Type B pancreatic cell (in vitro differentiated cells): ENCODE measurements around the gene SLC43A2. TPM values are rescaled to one million over a fixed set of nuclear protein-coding genes. Genes with fewer than 3 reads are reported as not detected.

ENCODE experiments used
- DNase-seq: peaks from one replicate; pipeline ENCODE4 v3.0.0; 2021; ENCODE audit warnings: mixed read lengths; ENCODE audit not compliant: unreplicated experiment; ENCODE audit errors: extremely low spot score
- H3K27ac Mint-ChIP-seq: 2 replicates; pipeline ENCODE4 v1.8.0; 2021; ENCODE audit warnings: mild to moderate bottlenecking, mixed read lengths
- H3K27me3 Mint-ChIP-seq: 2 replicates; pipeline ENCODE4 v1.8.0; 2021; ENCODE audit warnings: mixed read lengths
- H3K36me3 Mint-ChIP-seq: 2 replicates; pipeline ENCODE4 v1.8.0; 2021; ENCODE audit warnings: mixed read lengths
- H3K4me1 Mint-ChIP-seq: one replicate; pipeline ENCODE4 v1.8.0; 2021; ENCODE audit warnings: mixed read lengths; ENCODE audit not compliant: unreplicated experiment
- H3K4me3 Mint-ChIP-seq: 2 replicates; pipeline ENCODE4 v1.8.0; 2021; ENCODE audit warnings: mild to moderate bottlenecking, mixed read lengths
- H3K9me3 Mint-ChIP-seq: 2 replicates; pipeline ENCODE4 v1.8.0; 2021; ENCODE audit warnings: mixed read lengths
- total RNA-seq: library from RNA; stranded (reverse); gene quantifications from 2 replicates; pipeline ENCODE4 v1.2.1, GENCODE V29; 2021; ENCODE audit warnings: low replicate concordance
- TF ChIP-seq, protein P1 (sequence below): fragments of 200-600 bp; sonication (generic); conservative IDR thresholded peaks from 2 replicates; pipeline ENCODE4 v1.5.0; 2021; ENCODE audit warnings: antibody characterized with exemption, mild to moderate bottlenecking

The SLC43A2 gene
- total RNA-seq, 1 donor from 2014 or later, result 23.5 TPM

GRCh38 chr17:1555651-1556471, 72.8 kb downstream of the SLC43A2 start:
- H3K36me3 Mint-ChIP-seq, result peaks cover 7% of the 10 kb centered on the region
- no peak for DNase-seq
- TF ChIP-seq, protein P1, sequence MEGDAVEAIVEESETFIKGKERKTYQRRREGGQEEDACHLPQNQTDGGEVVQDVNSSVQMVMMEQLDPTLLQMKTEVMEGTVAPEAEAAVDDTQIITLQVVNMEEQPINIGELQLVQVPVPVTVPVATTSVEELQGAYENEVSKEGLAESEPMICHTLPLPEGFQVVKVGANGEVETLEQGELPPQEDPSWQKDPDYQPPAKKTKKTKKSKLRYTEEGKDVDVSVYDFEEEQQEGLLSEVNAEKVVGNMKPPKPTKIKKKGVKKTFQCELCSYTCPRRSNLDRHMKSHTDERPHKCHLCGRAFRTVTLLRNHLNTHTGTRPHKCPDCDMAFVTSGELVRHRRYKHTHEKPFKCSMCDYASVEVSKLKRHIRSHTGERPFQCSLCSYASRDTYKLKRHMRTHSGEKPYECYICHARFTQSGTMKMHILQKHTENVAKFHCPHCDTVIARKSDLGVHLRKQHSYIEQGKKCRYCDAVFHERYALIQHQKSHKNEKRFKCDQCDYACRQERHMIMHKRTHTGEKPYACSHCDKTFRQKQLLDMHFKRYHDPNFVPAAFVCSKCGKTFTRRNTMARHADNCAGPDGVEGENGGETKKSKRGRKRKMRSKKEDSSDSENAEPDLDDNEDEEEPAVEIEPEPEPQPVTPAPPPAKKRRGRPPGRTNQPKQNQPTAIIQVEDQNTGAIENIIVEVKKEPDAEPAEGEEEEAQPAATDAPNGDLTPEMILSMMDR, result no peak
- H3K4me1 Mint-ChIP-seq, result peaks cover 28% of the 10 kb centered on the region
- H3K27me3 Mint-ChIP-seq, result no peaks in the 10 kb centered on the region
- peak overlapping the region; percentile 26 for H3K27ac Mint-ChIP-seq
- H3K9me3 Mint-ChIP-seq, result no peaks in the 10 kb centered on the region
- no peak overlapping the region for H3K4me3 Mint-ChIP-seq

DNA sequence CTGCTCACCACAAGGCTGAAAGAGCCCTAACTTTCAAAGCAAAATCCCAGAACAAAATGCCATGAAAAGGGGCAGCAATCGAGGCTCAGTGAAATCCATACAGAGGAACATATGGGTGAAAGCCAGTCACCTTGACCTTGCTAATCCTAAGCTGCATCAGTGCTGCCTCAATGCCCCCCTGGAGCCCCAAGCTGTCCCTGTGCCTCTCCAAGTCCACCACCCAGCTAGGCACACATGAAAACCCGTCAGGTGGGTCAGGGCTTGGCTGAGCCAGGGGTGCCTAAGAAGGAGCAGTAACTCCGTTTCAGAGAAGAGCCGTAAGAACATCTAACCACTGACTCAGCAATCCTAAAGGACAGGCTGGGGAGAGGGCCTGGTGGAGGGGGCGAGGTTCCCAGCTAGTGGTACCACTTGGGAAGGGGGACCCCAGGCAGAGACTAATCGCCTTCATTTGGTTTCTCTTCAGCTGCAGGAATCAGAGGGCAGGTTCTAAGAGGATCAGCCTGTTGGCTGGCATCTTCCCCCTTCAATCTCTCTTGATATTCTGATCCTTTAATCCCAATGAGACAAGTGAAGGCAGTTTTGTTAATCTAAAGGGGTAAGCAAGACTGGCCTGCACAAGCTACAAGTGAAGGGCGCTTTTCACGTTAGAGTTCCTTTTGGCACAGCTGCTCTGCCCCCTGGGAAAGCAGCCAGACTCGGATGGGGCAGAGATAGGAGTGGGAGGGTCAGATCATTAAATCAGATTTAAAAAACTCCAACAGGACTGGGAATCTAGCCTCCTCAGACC, 73.7 kb downstream of the SLC43A2 start:
- no peak for DNase-seq

GRCh38 chr17:1553354-1554266, 75.0 kb downstream of the SLC43A2 start:
- H3K4me1 Mint-ChIP-seq, result peaks cover 17% of the 10 kb centered on the region
- peaks cover 16% of the 10 kb centered on the region for H3K36me3 Mint-ChIP-seq
- no peak for DNase-seq
- H3K27me3 Mint-ChIP-seq, result no peaks in the 10 kb centered on the region
- no peaks in the 10 kb centered on the region for H3K9me3 Mint-ChIP-seq
- peak overlapping the region; percentile 31 for H3K27ac Mint-ChIP-seq
- no peak overlapping the region for H3K4me3 Mint-ChIP-seq
- TF ChIP-seq, protein P1, result no peak

More for the DNA sequence above, 73.7 kb downstream of the SLC43A2 start:
- no peaks in the 10 kb centered on the region for H3K27me3 Mint-ChIP-seq
- no peak overlapping the region for H3K4me3 Mint-ChIP-seq
- H3K27ac Mint-ChIP-seq, result peak overlapping the region; percentile 69
- peaks cover 14% of the 10 kb centered on the region for H3K36me3 Mint-ChIP-seq
- H3K9me3 Mint-ChIP-seq, result no peaks in the 10 kb centered on the region
- TF ChIP-seq, protein P1, result no peak
- H3K4me1 Mint-ChIP-seq, result peaks cover 22% of the 10 kb centered on the region

DNA sequence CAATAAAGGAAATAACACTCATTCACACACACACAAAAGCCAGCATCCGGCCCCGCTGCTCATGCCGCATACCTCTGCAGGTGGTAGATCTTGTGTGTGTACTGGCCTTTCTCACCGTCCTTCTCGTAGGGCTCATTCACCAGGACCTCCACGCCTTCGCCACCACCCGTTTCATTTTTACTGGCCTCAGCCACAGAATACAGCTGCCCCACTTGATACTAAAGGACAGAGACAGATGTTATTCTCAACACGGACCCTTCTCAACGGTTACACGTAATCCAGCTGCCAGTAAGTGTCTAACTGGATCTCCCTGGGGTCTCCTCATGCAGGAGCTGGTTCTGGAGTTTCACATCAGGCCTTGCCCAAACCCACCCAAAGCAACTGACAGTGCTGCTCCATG, 75.7 kb downstream of the SLC43A2 start:
- H3K9me3 Mint-ChIP-seq, result no peaks in the 10 kb centered on the region
- peaks cover 16% of the 10 kb centered on the region for H3K36me3 Mint-ChIP-seq
- peaks cover 17% of the 10 kb centered on the region for H3K4me1 Mint-ChIP-seq
- H3K4me3 Mint-ChIP-seq, result no peak overlapping the region
- H3K27ac Mint-ChIP-seq, result no peak overlapping the region
- TF ChIP-seq, protein P1, result no peak
- H3K27me3 Mint-ChIP-seq, result no peaks in the 10 kb centered on the region
- DNase-seq, result no peak

- no peaks in the 10 kb centered on the region for H3K27me3 Mint-ChIP-seq
These were observed 76.9 kb downstream of the SLC43A2 start for GRCh38 chr17:1551741-1552140.

More at GRCh38 chr17:1551741-1552140, 76.9 kb downstream of the SLC43A2 start:
- Mint-ChIP-seq H3K27ac (no peak overlapping the region), H3K4me3 (no peak overlapping the region), H3K9me3 (no peaks in the 10 kb centered on the region), H3K36me3 (peaks cover 10% of the 10 kb centered on the region), H3K4me1 (peaks cover 8% of the 10 kb centered on the region)
- no peak for DNase-seq
- TF ChIP-seq, protein P1, result no peak
